T-helper 2 cell treated with Interferon-gamma antibody and Interleukin-4, amounts not matched to agents 5 μg/mL and 100 μg/mL, for 36 hours (primary cell): ENCODE results near the gene LMLN.
"Not testable (repeated sequence)": the region's sequence is repeated elsewhere in the genome, so short reads cannot be mapped to it uniquely, and the experiment has no call there.

Experiments
- DNase-seq: peaks from one replicate; pipeline ENCODE4 v3.0.0; 2021; ENCODE audit warnings: low spot score
- H3K27ac Mint-ChIP-seq: one replicate; pipeline ENCODE4 v1.8.0; 2021; ENCODE audit warnings: mild to moderate bottlenecking, mixed read lengths
- H3K27me3 Mint-ChIP-seq: one replicate; pipeline ENCODE4 v1.8.0; 2021; ENCODE audit warnings: low read depth, mixed read lengths
- H3K36me3 Mint-ChIP-seq: one replicate; pipeline ENCODE4 v1.8.0; 2021; ENCODE audit warnings: low read depth, mixed read lengths
- H3K4me1 Mint-ChIP-seq: one replicate; pipeline ENCODE4 v1.8.0; 2021; ENCODE audit warnings: low read depth, mixed read lengths
- H3K4me3 Mint-ChIP-seq: one replicate; pipeline ENCODE4 v1.8.0; 2022; ENCODE audit warnings: mild to moderate bottlenecking, moderate library complexity, mixed read lengths
- H3K9me3 Mint-ChIP-seq: one replicate; pipeline ENCODE4 v1.8.0; 2021; ENCODE audit warnings: mixed read lengths

The LMLN gene

DNA sequence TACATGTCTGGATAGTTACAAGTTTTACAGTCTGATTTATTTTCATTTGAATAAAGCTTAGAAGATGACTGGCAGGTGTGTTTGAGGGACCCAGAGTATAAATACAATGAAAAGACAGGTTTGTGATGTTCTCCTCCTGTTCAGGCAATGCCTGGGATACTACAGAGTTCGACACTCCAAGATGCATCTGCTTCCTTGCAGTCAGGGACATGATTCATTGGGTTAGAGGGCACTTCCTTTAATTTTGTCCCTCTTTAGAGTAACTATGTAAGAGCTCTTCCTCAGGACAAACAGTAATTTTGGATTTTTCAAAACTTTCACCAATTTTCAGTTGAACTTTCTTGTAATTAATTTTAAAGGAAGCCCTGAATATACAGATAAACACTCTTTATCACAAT lies 102.0 kb downstream of the LMLN start:
- H3K4me3 Mint-ChIP-seq: no peak overlapping the region
- H3K36me3 Mint-ChIP-seq: no peaks in the 10 kb centered on the region
- H3K9me3 Mint-ChIP-seq: no peaks in the 10 kb centered on the region
- no peaks in the 10 kb centered on the region for H3K27me3 Mint-ChIP-seq
- no peak for DNase-seq
- peaks cover 4% of the 10 kb centered on the region for H3K4me1 Mint-ChIP-seq
- no peak overlapping the region for H3K27ac Mint-ChIP-seq

DNA sequence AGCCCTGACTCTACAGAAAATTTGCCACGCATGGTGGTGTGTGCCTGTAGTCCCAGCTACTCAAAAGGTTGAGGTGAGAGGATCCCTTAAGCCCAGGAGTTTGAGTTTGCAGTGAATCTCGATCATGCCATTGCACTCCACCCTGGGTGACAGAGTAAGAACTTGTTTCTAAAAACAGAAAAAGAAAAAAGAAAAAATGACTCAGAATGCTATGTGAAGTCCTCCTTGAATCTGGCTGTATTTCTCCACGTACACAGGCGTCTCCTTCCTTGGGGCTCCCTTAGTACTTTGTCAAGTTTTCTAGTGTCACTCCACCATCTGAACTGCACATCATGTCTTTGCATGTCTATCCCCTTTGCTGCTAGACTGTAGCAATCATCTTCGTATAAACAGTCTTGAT lies 104.4 kb downstream of the LMLN start:
- DNase-seq: no peak
- H3K27ac Mint-ChIP-seq: no peak overlapping the region
- H3K4me1 Mint-ChIP-seq: peaks cover 4% of the 10 kb centered on the region
- no peaks in the 10 kb centered on the region for H3K27me3 Mint-ChIP-seq
- H3K36me3 Mint-ChIP-seq: no peaks in the 10 kb centered on the region
- H3K4me3 Mint-ChIP-seq: no peak overlapping the region
- H3K9me3 Mint-ChIP-seq: no peaks in the 10 kb centered on the region

DNA sequence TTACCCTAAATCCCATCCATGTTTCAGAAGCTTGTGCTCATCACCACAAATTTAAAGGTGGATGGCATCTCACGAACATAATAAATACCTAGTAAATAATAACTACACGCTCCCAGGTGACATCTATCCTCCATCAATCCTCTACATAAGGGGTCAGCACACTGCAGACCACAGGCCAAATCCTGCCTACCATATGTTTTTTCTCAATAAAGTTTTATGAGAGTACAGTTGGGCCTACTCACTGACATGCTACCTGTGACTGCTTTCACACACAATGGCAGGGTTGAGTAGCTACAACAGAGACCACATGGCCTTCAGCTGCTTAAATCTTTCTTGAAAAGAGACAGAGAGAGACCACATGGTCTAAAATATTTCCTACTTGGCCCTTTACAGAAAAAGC lies 105.9 kb downstream of the LMLN start:
- no peak overlapping the region for H3K4me3 Mint-ChIP-seq
- H3K27me3 Mint-ChIP-seq: no peaks in the 10 kb centered on the region
- no peak overlapping the region for H3K27ac Mint-ChIP-seq
- no peak for DNase-seq
- H3K4me1 Mint-ChIP-seq: peaks cover 4% of the 10 kb centered on the region
- H3K9me3 Mint-ChIP-seq: no peaks in the 10 kb centered on the region
- H3K36me3 Mint-ChIP-seq: no peaks in the 10 kb centered on the region

DNA sequence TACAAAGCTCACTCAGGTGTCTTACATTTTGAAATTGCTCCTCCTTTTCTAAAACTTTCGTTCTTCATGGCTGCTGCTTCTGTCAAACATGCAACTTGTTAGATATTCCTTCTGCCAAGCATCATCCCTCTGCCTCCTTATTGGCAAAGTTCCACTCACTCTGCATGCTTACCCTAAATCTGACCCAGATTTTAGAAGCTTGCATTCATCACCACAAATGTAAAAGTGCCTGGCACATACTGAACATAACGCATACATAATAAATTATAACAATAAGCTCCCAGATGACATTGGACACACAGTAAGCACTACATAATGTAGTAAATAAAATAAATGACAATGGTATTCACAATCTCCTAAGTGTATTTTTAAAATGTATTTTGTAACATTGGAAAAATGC lies 107.4 kb downstream of the LMLN start:
- Mint-ChIP-seq H3K27me3 (no peaks in the 10 kb centered on the region), H3K9me3 (no peaks in the 10 kb centered on the region), H3K36me3 (no peaks in the 10 kb centered on the region), H3K27ac (no peak overlapping the region), H3K4me1 (peaks cover 12% of the 10 kb centered on the region), H3K4me3 (no peak overlapping the region)
- no peak for DNase-seq

DNA sequence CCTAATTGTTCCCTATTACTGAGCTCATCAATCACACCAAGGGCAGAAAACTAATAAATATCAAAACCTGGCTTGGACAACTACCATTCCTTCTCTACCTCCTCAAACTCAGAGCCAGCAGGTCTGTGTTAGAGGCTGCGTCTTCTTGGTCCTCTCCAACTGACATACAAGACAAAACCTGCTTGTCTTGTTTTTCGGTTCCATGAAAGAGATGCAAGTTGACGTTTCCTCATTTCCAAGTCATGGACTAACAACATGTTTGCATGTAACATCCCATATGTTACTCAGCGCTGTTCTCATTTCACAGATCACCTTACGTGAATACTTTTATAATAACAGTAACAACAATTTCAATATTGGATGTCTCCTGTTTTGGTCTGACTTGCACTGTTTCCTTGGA lies 110.9 kb downstream of the LMLN start:
- DNase-seq: no peak
- H3K27ac Mint-ChIP-seq: no peak overlapping the region
- H3K4me1 Mint-ChIP-seq: peaks cover 15% of the 10 kb centered on the region

DNA sequence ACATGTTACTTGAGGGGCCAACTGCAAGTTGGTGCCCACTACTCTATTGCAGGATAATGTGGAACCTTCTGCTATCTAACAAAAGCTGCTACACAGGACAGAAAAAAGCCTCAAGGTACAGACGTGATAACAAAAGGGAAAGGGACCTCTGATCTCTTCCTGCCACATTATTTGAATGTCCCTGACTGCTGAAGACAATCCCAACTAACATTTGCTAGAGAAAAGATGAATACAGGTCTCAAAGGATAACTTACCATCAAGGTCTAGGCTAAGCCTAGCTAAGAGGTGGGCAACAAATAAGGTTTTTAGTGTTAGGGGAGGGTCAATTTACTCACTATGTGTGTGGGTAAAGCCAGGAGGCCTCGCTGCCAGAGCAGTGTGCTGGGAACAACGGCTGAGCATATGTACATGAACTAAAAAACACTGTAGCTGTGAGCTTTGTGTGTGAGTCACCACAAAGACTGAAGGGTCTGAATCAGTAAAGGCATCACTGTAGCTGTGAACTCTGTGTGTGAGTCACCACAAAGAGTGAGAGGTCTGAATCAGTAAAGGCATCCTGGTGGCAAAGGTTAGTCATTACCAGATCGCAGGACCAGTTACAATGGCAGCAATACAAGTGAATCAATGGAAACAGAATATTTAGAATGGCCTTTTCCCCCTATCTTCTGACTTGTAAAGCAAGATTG lies 111.7 kb downstream of the LMLN start:
- Mint-ChIP-seq H3K4me3 (peak overlapping the region; percentile 19), H3K27ac (peak overlapping the region; percentile 61)

More for the DNA sequence above, 110.9 kb downstream of the LMLN start:
- Mint-ChIP-seq H3K36me3 (no peaks in the 10 kb centered on the region), H3K4me3 (no peak overlapping the region), H3K9me3 (no peaks in the 10 kb centered on the region), H3K27me3 (no peaks in the 10 kb centered on the region)

DNA sequence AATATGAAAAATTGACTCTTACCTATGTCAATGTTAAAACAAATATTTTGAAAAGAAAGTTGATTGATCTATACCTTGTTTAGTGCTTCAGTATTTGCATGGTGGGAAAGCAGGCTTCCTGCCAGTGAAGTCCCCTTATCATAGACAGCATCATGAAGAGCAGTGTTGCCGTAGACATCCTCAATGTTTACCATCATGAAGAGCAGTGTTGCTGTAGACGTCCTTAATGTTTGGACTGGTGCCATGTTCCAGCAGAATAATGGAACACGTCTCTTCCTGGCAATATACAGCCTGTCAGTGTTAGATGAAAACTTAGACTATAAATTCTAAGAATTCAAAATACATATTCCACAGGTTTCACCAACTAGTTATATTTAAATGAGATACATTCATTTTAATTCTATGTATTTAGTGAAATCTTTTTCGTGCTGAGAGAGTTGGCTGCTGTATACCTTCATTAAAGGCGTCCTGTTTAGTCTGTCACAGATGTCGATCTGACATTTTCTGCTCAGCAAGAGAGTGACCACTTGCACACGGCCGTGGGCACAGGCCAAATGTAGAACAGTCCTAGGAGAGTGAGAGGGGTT lies 116.8 kb downstream of the LMLN start:
- peaks cover 2% of the 10 kb centered on the region for H3K9me3 Mint-ChIP-seq
- H3K4me1 Mint-ChIP-seq: peaks cover 17% of the 10 kb centered on the region
- H3K27ac Mint-ChIP-seq: no peak overlapping the region
- peaks cover 12% of the 10 kb centered on the region for H3K27me3 Mint-ChIP-seq
- H3K36me3 Mint-ChIP-seq: no peaks in the 10 kb centered on the region
- DNase-seq: no peak
- H3K4me3 Mint-ChIP-seq: no peak overlapping the region

More for the DNA sequence above, 111.7 kb downstream of the LMLN start:
- Mint-ChIP-seq H3K36me3 (no peaks in the 10 kb centered on the region), H3K9me3 (no peaks in the 10 kb centered on the region), H3K27me3 (no peaks in the 10 kb centered on the region), H3K4me1 (peaks cover 20% of the 10 kb centered on the region)
- DNase-seq: peak; percentile 79

DNA sequence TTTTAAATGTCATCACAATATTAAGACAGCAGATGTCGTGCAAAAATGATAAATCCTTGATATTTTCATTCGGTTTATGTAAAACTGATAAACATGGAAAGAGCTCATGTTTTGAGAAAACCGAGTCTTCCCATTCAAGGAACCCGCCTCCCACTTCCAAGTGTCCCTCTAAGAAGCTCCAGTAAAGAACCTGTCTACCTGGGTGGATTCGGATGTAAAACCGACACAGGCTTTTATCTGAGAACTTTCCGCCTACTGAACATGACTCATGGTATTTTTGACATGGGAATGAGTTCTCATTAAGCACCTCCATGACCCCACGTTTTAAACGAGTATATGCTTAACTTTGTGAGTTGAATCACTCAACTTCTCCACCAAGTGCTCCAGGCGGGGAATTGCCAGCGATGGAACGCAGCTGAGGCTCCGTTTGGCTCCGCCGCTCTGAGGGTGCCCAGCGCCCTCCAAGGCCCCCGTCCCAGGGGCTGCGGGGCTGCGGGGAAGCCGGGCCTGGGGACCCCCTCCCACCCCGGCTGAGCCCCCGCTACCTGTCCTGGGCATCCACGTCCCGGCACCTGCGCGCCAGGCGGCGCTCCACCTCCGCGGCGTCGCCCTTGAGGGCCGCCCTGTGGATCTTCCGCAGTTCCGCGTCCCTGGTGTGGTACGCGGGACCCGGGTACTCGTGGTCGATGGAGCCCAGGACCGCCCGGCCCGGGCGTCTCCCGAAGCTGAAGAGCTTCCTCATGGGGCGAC lies 119.9 kb downstream of the LMLN start:
- DNase-seq: peak; percentile 62
- H3K9me3 Mint-ChIP-seq: peaks cover 5% of the 10 kb centered on the region
- peaks cover 35% of the 10 kb centered on the region for H3K27me3 Mint-ChIP-seq
- peak overlapping the region; percentile 86 for H3K27ac Mint-ChIP-seq
- peak overlapping the region; percentile 80 for H3K4me3 Mint-ChIP-seq
- peaks cover 10% of the 10 kb centered on the region for H3K4me1 Mint-ChIP-seq
- H3K36me3 Mint-ChIP-seq: no peaks in the 10 kb centered on the region

DNA sequence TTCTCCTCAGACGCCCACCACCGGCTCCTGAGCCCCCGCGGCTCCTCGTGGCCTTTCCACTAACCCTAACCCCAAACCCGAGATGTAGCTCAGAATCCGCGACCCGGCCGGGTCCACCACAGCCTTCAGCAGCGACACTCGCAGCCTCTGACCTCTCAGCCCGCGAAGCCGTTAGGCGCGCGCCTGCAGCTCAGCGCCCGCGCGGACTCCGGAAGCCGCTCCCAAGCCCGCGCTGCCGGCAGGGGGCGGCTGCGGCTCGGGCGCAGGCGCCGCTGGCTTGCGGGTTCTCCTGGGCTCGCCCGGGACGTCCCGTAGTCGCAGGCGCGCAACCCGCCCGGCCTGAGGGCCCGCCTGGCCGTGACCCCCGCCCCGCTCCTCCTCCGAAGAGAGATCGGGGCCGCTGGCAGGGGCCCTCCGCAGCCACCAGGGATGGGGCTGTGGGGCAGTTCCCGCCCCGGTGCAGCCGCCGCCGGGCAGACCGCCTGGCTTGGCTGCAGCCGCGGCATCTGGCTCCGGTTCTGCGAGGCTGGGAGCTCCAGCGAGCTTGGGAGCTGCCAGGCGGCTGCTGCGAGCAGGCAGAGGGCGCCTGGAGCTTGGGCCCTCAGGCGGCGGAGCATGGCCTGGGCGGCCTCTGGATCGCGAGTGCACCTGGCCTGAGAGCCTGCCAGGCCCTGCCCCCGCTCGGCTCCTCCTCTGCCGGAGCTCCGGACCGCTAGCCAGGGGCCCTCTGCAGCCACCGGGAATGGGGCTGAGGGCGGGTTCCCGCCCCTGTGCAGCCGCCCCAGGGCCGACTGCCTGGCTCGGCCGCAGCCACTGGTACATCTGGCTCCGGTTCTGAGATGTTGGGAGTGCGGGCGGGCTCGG lies 120.7 kb downstream of the LMLN start:
- Mint-ChIP-seq H3K36me3 (no peaks in the 10 kb centered on the region), H3K27me3 (peaks cover 43% of the 10 kb centered on the region), H3K9me3 (peaks cover 5% of the 10 kb centered on the region), H3K27ac (peak overlapping the region; percentile 86), H3K4me1 (peaks cover 10% of the 10 kb centered on the region), H3K4me3 (peak overlapping the region; percentile 80)
- peak; percentile 86 for DNase-seq

DNA sequence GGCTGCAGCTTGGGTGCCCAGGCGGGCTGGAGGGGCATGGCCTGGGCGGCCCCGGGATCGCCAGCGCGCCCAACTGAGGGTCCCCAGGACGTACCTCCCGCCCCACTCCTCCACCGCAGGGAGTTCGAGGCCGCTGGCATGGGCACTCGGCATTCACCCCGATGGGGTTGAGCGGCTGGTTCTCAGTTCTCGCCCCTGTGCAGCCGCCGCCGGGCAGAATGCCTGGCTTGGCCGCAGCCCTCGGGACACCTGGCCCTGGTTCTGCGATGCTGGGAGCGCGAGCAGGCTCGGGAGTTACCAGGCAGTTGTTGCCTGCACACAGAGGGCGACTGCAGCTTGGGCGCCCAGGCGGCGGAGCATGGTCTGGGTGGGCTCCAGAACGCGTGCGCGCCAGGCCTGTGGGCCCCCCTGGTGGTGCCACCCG lies 121.4 kb downstream of the LMLN start:
- peaks cover 48% of the 10 kb centered on the region for H3K27me3 Mint-ChIP-seq
- H3K27ac Mint-ChIP-seq: no peak overlapping the region
- H3K4me3 Mint-ChIP-seq: no peak overlapping the region
- H3K36me3 Mint-ChIP-seq: no peaks in the 10 kb centered on the region
- H3K4me1 Mint-ChIP-seq: peaks cover 8% of the 10 kb centered on the region
- no peak for DNase-seq
- H3K9me3 Mint-ChIP-seq: peaks cover 5% of the 10 kb centered on the region

DNA sequence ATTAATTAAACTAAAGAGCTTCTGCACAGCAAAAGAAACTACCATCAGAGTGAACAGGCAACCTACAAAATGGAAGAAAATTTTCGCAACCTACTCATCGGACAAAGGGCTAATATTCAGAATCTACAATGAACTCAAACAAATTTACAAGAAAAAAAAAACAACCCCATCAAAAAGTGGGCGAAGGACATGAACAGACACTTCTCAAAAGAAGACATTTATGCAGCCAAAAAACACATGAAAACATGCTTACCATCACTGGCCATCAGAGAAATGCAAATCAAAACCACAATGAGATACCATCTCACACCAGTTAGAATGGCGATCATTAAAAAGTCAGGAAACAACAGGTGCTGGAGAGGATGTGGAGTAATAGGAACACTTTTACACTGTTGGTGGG lies 122.2 kb downstream of the LMLN start:
- H3K36me3 Mint-ChIP-seq, H3K4me3 Mint-ChIP-seq, DNase-seq, H3K9me3 Mint-ChIP-seq, H3K4me1 Mint-ChIP-seq, H3K27ac Mint-ChIP-seq: not testable (repeated sequence)
- peaks cover 55% of the 10 kb centered on the region for H3K27me3 Mint-ChIP-seq

DNA sequence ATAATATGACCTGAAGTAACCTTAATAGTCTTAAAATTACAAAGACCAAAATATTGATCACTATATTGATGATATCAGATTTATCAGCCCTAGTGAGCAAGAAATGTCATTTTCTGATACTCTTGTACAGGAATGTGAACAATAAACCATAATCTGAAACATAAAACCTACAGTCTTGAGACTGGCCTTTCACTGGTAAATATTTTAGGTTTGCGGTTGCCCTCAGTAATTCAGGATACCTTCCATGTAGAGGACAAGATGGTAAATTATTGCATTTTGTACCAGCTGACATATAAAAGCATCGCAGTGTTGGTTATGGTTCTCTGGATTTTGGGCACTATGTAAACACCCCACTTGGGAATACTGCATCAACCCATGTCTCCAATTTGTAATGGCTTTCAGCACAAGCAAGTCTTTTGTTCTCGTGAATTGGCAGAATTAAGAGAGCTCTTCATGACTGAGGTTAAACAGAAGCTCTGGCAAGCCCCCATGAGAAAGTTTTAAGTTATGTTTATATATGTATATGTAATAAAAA lies 128.5 kb downstream of the LMLN start:
- no peak for DNase-seq
- peaks cover 68% of the 10 kb centered on the region for H3K27me3 Mint-ChIP-seq
- no peak overlapping the region for H3K4me3 Mint-ChIP-seq
- no peaks in the 10 kb centered on the region for H3K36me3 Mint-ChIP-seq
- H3K9me3 Mint-ChIP-seq: no peaks in the 10 kb centered on the region
- H3K27ac Mint-ChIP-seq: no peak overlapping the region
- no peaks in the 10 kb centered on the region for H3K4me1 Mint-ChIP-seq

DNA sequence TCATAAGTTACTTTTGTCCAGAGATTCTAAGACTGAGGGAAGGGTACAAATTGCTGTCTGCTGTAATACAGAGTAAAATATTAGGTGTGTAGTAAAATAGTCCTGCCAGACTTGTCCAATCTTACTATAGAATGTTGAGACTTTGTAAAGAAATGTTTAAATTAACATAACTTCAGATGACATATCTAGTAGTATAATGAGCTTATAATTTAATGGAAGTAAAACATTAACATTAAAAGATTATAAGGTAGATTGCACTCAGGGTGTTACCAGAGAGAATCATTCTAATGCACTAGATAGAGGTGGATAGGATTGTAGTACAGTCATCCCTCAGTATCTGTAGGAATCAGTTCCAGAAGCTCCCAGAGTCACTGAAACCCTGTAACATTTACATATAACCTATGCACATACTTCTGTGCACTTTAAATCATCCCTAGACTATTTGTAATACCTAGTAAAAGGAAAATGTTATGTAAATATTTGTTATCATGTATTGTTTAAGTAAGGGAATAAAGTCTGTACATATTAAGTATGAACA lies 130.8 kb downstream of the LMLN start:
- Mint-ChIP-seq H3K36me3 (no peaks in the 10 kb centered on the region), H3K27ac (no peak overlapping the region), H3K4me3 (no peak overlapping the region), H3K4me1 (no peaks in the 10 kb centered on the region), H3K9me3 (no peaks in the 10 kb centered on the region), H3K27me3 (peaks cover 58% of the 10 kb centered on the region)
- DNase-seq: no peak
